ENCODE results near the gene DBH.

GRCh38 chr9:133707763-133708245, 71.6 kb downstream of the DBH start:
- TF ChIP-seq CTCF (IDR thresholded peaks at IDR 0.05; ENCODE audit: extremely low read depth in 1 of 2, insufficient read depth in 1 of 2, low read depth in 1 of 2, low read length in 2 of 2) (no peak), POLR2A (IDR thresholded peaks at IDR 0.05; ENCODE audit: low read depth, low read length) (no peak), POLR2AphosphoS5 (IDR thresholded peaks at IDR 0.05; ENCODE audit: insufficient read depth, low read depth, low read length) (no peak), JUN (IDR thresholded peaks at IDR 0.05; ENCODE audit: borderline replicate concordance, insufficient read depth, insufficient read length, low read depth) (no peak), EZH2 (IDR thresholded peaks at IDR 0.05; ENCODE audit: borderline replicate concordance, low read depth, low read length, severe bottlenecking) (no peak), MYC (IDR thresholded peaks at IDR 0.05; ENCODE audit: low read depth, low read length) (no peak), FOS (IDR thresholded peaks at IDR 0.05; ENCODE audit: borderline replicate concordance, insufficient read depth, low read length) (no peak)

Data from endothelial cell of umbilical vein (primary cell).